ENCODE data around the gene ZNF865.

The ZNF865 gene

DNA sequence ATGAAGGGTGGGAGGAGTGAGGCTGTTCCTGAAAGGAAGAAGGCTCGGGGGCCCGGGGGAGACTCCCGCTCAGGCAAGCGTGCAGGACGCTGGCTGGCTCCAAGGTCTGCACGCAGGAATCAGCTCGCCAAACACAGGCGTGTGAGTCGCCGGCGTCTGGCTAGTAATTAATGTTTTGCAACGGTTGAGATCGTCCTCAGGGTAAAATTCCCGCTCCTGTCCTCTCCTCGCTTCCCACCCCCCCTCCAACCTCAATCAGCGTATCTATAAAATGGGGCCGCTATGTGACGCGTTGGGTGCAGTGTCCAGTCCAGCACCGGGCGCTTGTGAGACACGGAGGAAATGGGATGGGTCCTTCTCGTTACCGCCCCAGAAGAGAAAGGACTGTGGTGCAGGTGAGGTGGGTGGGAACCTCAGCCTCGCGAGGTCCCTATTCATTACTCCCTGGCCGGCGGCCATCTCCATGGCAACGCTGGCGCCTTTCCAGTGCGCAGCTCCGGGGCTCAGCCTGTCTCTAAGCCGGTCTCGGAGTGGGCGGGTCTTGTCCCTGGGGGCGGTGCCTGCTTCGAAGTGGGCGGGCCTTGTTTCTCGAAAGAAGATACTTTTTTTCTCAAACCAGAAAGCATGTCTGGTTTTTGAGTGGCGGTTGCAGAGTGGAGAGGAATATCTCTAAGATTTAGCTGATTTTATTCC, 18.3 kb upstream of the ZNF865 start:
- DNase-seq (ENCODE audit: low read depth) = peak; percentile 88

DNA sequence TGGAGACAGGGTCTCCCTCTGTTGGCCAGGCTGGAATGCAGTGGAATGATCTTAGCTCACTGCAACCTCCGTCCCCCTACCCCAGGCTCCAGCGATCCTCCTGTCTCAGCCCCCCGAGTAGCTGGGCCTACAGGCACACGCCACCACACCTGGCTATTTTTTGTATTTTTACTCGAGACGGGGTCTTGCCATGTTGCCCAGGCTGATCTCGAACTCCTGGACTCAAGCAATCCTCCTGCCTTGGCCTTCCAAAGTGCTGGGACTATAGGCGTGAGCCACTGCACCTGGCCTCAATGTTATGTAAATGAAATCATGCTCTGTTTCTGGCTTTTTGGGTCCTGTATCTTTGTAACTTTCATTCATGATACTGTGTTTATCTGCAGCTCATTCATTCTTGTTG, 16.7 kb upstream of the ZNF865 start:
- no peak for DNase-seq (ENCODE audit: low read depth)

DNA sequence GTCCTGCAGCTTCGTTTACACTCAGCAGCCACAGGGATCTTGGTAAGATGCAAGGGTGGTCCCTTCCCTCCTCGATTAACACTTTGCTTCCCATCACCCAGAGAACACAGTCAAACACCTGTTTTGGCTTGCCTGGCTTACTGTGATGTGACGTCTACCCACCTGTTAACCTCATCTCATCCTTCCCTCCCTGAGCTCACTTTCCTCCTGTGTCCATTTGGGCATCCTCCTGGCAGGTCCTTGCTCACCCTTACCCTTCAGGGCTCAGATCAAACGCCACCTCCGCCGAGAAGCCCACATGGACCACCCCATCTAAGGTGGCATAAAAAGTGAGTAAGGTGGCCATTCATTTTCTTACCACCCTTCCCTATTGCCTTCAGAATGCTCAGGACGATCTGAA, 15.3 kb upstream of the ZNF865 start:
- no peak for DNase-seq (ENCODE audit: low read depth)

DNA sequence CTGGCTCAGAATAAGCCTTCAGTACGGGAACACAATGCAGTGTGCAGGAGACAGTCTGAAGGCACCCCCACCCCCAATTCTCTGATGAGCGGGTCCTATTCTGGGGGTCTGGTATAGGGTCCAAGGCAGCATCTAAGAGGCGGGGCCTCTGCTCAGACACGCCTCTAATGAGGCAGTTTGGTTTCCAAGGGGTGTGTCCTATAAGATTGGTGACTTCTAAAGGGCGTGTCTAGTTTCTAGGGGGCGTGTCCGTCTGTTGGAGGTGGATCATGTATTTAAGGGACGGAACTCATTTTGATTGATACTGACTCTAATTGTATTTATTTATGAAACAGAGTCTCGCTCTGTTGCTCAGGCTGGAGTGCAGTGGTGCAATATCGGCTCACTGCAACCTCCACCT, 14.8 kb upstream of the ZNF865 start:
- DNase-seq (ENCODE audit: low read depth) = peak; percentile 49

DNA sequence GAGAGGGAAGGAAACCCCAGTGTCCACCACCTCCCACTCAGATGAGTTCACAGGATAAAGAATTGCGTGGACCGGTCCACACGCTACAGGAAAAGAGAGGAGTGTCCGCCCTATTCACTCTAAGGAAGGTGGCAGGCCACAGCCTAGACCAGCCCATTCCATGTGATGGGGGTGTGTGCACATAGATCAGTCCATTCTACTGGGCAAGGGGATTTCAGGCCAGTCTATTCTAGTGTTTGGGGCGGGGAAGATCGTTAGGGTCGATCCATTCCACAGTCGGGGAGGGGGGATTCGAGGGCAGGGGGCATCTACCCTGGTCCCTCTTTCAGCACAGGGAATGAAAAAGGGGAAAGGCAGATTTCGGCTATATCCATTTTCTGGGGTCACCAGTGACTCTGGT, 13.9 kb upstream of the ZNF865 start:
- no peak for DNase-seq (ENCODE audit: low read depth)

DNA sequence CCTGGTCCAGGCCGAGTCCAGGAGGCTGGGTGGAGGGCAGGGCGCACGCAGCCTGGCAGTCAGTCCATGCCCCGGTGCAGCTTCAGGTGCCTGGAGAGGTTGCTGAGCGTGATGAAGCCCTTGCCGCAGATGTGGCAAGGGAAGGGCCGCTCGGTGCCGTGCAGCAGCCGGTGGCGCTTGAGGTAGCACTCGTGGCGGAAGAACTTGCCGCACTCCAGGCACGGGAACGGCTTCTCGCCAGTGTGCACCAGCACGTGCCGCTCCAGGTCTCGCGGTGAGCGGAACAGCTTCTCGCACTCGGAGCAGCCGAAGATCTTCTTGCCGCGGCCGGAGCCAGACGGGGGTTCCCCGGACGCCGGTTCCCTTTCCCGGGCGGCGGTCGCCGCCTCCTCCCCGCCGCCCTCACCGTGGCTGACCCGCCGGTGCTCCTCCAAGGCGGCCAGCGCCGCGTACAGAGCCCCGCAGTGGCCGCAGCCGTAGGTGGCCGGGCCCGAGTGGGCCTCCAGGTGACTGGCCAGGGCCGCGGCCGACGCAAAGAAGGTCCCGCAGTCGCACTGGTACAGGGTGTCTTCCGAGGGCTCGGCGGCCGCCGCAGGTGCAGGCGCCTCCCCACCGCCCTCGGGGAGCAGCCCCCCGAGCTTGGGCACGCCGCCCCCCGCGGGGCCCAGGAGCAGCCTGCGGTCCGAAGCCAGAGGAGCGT, 12.9 kb upstream of the ZNF865 start:
- no peak for DNase-seq (ENCODE audit: low read depth)

DNA sequence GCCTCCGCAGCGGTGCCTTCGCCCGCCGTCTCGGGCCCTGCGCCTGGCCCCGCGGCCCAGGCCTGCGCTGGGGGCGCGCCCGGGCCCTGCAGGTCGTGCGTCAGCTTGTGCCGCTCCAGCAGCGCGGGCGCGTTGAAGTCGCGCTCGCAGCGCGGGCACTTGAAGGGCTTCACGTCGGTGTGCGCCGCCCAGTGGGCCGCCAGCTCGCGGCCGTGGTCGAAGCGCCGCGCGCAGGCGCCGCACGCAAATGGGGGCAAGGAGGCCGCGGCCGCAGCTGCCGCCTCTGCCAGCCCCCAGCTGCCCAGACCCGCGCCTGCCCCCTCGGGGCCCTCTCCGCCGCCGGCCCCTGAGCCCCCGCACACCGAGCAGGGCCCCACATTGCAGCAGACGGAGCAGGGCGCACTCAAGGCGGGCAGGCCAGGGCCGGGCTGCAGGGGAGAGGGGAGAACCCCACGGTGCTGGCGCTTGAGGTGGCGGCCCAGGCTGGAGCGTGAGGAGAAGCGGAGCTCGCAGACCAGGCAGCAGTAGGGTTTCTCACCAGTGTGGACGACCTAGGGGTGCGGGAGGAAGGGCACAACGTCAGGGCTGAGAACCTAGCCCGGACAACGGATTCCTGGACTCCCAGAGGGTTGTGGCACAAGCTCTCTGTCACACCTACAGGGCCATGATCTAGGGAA, 12.2 kb upstream of the ZNF865 start:
- DNase-seq (ENCODE audit: low read depth) = no peak

DNA sequence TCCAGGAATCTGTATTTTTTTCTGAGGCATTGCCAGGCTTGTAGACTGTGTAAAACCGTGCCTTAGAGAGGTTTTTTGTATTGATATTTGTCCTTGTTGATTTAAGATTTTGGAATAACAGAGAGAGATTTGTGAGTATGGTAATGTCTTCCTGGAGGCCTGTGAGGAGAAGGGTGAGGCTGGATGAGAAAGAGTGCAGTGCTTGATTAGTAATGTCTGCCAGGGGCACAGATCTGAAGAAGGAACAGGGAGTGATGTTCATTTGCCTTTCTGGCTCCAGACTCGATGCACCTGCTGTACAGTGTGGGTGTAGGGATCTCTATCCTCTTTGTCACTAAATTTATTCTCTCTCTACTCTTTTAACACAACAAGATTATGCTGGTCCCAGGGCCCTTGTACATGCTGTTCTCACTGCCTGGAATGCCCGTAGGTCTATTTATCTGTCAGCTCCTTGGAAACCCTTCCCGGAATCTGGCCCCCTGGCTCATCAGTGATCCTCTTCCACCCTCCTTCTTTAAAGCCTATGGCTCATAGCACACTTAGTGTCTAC, 10.4 kb upstream of the ZNF865 start:
- DNase-seq (ENCODE audit: low read depth) = no peak

DNA sequence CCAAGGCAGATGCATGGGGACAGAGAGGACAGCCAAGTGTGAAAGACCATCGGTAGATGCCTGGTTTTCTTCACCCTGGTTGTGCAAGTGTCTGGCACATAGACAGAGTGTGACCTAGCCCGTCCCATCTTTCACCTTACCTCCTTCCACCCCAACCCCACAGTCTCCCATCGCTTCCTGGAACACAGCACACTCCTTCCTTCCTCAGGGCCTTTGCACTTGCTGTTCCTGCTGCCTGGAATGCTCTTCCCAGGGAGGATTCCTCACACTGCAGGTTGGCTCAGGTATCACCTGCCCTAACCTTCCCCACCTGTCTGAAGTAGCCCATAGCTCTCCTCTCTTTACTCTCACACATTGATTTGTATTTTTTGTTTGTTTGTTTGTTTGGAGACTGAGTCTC, 9.1 kb upstream of the ZNF865 start:
- DNase-seq (ENCODE audit: low read depth) = no peak

DNA sequence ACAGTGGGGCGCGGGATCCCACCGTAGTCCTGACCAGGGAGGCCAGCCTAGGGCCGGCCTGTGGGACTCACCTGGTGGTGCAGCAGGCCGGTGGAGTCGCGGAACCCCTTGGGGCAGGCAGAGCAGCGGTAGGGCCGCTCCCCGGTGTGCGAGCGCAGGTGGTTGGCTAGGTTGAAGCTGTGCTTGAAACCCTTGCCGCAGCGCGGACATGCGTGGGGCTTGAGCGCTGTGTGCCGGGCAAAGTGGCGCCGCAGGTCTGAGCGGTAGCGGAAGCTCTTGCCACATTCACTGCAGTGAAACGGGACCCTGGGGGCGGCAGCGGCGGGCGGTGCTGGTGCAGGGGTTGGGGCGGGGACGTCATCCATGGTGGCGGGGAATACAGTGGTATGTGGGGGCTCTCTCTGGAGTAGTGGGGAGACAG, 7.9 kb upstream of the ZNF865 start:
- DNase-seq (ENCODE audit: low read depth) = no peak

DNA sequence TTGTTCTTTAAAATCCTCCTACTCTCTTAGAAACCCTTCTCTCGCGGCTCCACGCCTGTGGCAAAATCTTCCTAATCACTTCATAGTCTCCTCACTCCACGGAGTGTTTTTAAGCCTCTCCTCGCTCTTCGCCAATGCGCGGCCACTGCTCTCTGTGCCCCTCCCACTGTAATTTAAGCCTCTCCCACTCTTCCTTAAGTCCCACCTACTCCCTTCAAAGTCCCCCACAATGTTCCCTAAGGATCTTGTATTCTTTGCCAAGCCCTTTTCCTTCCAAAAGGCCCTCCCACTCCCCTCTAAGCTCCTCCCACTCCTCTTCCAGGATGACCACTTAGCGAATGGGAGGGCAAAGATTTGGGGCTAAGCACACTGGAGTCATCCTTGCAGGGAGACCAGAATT, 7.4 kb upstream of the ZNF865 start:
- no peak for DNase-seq (ENCODE audit: low read depth)

DNA sequence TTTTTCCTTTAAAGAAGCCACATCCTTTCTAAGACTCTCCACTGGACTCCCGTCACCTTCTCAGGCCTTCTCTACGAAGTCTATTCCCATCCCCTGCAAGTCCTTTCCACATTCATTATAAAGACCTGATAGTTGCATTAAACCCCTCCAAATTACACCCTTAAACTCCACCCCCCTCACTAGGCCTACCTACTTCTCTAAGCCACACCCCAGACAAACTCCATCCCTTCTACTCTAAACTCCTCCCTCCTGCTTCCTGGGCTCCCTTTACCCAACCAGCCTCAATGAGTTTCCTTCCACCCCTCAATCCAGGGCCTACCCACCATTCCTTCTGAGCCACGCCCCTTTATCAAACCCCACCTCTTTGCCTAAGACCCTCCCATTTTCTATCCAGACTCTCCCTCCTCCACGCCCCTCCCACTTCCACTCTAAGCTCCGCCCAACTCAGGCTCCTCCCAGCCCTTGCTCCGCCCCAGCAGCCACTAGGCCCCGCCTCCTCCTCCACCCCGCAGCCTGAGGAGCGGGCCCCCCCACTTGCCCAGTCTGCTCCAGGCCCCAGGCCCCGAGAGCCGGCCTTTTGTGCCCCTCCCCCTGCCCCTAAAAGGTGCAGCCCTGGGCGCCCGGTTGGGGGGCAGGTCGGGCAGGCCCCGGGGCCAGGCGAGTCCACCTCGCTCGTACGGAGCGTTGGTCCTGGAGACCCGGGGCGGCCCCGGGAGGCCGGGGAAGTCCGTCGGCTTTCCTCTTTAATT, 6.6 kb upstream of the ZNF865 start:
- DNase-seq (ENCODE audit: low read depth) = peak; percentile 92

DNA sequence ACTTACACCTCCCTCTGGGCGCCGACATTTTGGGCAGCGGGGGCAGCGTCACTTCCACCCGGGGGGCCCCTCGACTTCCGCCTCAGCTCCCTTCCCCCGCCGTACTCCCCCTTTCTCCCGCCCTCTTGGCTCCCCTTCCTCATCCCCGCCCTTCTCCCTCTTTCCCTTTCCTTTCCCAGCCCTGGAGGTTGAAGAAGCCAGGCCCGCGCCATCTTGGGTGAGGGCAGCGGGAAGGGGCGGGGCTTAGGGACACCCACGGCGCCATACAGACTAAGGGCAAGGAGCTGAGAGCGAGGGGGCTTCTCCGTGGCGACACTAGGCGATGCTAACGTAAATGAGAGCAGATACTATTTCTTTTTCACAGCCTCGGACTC, 6.0 kb upstream of the ZNF865 start, which contains the start of gene FIZ1:
FIZ1 (minus strand) TSS at position 50 of the 374 bp plus-strand sequence. CDS start 1,652 bp downstream, outside the sequence.
- peak; percentile 98 for DNase-seq (ENCODE audit: low read depth)

DNA sequence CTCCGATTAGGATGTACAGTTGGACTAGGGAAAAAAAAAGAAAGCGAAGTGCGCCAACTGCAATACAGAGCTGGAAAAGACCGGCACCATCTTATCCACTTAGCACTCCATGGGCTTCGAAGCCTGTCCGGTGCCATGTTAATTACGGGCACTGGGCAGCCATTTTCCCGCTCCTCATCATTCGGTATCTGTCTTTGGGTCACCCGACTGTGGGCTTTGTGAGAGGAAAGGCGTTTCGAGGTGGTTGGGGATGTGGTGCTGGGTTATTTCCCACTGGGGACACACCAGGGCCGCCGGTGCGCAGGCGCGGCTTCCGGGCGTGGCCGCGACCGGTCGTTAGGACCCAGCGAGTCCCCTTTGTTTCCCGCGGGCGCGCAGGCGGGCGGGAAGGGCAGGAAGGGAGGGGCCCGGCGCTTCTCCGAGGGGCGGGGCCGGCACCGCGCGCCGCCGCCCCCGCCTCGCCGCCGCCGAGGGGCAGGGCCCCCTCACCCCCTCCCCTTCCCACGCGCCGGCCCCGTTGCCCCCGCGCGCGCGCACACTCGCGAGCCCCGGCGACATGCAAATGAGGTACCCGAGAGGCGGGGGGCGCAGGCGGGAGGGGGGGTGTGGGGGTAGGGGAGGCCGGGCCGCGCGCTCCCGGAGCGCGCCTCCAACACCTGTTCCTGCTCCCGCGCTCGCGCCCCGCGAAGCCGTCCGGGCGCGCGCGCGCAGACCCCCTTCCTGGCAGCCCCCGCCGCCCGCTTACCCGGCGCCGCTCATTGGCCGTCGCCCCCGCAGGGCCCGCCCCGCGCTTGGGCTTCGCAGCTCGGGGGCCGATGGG, 5.4 kb upstream of the ZNF865 start, which contains the start of gene ZNF524:
ZNF524 (plus strand) TSS at position 447 of the 820 bp plus-strand sequence. CDS start 1,825 bp downstream, outside the sequence.
- peak; percentile 84 for DNase-seq (ENCODE audit: low read depth)

DNA sequence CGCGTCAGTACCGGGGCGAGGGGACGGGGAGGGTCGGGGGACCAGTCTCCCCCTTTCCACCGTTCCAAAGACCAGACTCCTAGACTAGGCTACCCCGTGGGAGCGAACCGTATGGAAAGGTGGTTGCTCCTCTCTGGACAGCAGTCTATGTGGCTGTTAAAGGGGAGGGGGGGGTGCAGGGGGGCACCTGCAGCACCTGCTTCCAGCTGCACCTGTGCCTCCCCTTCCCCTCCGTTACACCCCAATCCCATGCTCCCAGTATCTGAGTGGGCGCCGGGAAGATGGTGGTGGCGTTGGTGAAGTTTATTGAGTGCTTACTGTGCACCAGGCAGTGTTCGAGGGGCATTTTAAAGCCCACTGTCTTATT, 4.8 kb upstream of the ZNF865 start:
- DNase-seq (ENCODE audit: low read depth) = no peak

DNA sequence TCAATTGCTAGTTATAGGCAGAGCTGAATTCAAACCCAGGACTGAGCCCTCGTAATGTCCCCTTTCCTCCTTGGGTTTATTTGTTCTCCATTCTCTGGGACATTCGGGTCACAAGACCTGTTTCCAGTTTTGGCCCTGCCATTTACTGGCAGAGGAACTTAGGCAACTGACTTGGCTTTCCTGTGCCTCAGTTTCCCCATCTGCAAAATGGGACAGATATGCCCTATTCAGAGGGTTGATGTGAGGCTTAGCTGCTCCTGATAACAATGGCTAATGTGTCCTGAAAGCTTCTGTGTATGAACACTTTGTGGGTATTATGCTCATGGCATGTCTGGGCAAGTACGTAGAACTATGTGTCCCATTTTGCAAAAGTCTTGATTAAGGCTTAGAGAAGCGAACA, 4.4 kb upstream of the ZNF865 start:
- no peak for DNase-seq (ENCODE audit: low read depth)

DNA sequence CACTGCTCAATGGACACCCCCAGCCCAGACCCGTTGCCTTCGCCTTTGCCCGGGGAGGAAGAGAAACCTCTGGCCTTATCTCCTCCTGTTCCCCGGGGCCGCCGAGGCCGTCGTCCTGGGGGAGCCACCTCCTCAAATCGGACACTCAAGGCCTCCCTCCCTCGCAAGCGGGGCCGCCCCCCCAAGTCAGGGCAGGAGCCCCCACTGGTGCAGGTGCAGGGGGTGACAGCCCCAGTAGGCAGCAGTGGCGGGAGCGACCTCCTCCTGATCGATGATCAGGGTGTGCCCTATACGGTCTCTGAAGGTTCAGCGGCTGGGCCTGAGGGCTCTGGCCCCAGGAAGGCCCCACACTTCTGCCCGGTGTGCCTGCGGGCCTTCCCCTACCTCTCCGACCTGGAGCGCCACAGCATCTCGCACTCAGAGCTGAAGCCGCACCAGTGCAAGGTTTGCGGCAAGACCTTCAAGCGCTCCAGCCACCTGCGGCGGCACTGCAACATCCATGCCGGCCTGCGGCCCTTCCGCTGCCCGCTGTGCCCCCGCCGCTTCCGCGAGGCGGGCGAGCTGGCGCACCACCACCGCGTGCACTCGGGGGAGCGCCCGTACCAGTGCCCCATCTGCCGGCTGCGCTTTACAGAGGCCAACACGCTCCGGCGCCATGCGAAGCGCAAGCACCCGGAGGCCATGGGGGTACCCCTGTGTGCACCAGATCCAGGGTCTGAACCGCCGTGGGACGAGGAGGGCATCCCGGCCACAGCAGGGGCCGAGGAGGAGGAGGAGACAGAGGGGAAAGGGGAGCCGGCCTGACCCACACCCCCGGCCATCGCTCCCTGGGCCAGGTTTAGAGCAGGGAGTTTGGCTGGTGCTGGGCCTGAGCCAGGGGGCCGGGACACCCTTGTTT, 3.1 kb upstream of the ZNF865 start:
- no peak for DNase-seq (ENCODE audit: low read depth)

DNA sequence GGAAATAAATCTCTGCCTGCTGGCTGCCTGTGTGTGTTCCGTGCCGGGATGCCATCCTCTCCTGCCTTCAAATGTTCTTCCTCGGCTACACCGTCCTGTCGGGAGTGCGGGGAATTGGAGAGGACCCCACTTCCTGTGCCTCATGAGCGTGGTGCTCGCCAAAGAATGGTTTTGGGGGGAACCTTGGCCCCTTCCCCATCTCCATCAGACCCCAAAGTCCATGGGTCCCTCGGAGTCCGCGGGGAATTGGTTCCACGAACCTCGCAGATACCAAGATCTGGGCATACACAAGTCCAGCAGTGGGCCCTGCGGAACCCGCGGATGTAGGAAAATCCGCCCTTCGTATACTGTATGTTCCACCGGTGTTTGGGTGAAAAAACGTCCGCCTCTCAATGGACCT, 2.3 kb upstream of the ZNF865 start:
- DNase-seq (ENCODE audit: low read depth) = no peak

DNA sequence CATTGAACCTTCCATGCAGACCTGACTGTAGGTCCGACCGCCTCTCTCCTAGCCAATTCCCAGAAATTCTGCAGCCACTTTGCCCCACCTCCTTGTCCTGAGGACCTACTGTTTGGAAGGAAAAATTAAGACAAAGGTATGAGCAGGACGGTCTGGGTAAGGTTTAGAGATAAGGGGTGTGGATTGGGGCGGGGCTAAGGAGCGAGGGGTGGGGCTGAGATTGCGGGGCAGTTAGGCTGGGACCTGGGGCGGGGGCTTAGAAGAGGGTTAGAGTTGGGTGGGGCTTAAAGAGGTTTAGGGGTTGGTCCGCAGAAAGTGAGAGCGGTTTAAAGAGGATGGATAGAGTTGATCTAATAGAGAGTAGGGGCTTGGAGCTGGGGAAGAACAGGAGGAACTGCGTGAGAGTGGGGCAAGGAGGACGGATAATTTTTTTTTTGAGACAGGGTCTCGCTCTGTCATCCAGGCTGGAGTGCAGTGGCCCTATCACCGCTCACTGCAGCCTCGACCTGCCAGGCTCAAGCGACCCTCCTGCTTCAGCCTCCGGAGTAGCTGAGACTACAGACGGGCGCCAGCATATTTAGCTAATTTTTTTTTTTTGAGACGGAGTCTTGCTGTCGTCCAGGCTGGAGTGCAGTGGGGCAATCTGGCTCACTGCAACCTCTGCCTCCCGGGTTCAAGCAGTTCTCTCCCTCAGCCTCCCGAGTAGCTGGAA, 1.7 kb upstream of the ZNF865 start:
- no peak for DNase-seq (ENCODE audit: low read depth)

Data from ELR (cell line).